BE2C (cell line): ENCODE data around the gene GIT2.

Experiments
- DNase-seq: peaks from one replicate; pipeline ENCODE4 v3.0.0-alpha.2; 2020
- H3K27me3 ChIP-seq: fragments of 250-450 bp; sonication (Bioruptor Pico); 2 replicates; pipeline ENCODE4 v1.5.1; 2020; ENCODE audit warnings: mild to moderate bottlenecking
- H3K36me3 ChIP-seq: fragments of 250-450 bp; sonication (Bioruptor Pico); 2 replicates; pipeline ENCODE4 v1.5.1; 2020; ENCODE audit warnings: mild to moderate bottlenecking
- H3K4me1 ChIP-seq: fragments of 250-450 bp; sonication (Bioruptor Pico); 2 replicates; pipeline ENCODE4 v1.5.1; 2020
- H3K4me3 ChIP-seq: 2 replicates; pipeline ENCODE4 v1.5.1; 2011; ENCODE audit warnings: low read depth, low read length
- H3K9me3 ChIP-seq: fragments of 250-450 bp; sonication (Bioruptor Pico); 2 replicates; pipeline ENCODE4 v1.5.1; 2020
- TF ChIP-seq, protein P1 (sequence below): IDR thresholded peaks from 2 replicates; pipeline ENCODE4 v1.5.1; 2012; ENCODE audit warnings: mild to moderate bottlenecking, low read depth, low read length

GIT2 gene

GRCh38 chr12:109994401-109995175, 1.6 kb downstream of the GIT2 start:
- Histone ChIP-seq H3K4me1 (no peaks in the 10 kb centered on the region), H3K9me3 (no peaks in the 10 kb centered on the region), H3K27me3 (no peaks in the 10 kb centered on the region), H3K4me3 (peak overlapping the region; percentile 93), H3K36me3 (no peaks in the 10 kb centered on the region)
- TF ChIP-seq, protein P1, sequence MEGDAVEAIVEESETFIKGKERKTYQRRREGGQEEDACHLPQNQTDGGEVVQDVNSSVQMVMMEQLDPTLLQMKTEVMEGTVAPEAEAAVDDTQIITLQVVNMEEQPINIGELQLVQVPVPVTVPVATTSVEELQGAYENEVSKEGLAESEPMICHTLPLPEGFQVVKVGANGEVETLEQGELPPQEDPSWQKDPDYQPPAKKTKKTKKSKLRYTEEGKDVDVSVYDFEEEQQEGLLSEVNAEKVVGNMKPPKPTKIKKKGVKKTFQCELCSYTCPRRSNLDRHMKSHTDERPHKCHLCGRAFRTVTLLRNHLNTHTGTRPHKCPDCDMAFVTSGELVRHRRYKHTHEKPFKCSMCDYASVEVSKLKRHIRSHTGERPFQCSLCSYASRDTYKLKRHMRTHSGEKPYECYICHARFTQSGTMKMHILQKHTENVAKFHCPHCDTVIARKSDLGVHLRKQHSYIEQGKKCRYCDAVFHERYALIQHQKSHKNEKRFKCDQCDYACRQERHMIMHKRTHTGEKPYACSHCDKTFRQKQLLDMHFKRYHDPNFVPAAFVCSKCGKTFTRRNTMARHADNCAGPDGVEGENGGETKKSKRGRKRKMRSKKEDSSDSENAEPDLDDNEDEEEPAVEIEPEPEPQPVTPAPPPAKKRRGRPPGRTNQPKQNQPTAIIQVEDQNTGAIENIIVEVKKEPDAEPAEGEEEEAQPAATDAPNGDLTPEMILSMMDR = no peak
- no peak for DNase-seq

DNA sequence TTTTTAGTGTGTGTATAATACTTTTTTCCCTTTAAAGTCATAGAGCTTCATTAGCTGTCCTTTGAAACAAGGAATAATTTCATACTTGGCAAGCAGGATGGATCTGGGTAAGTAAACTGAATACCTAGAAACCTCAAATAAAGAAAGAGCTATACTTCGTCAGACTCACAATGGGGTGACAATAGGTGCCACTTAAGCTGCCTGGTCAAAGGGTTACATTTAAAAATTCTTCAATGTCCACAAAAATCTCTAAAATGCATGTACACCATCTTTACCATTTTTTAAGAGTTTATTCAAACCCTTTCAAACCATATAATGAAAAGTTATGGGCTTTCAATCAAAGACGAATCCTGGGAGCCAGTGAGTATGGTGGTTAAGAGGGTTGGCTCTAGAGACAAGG, 3.1 kb downstream of the GIT2 start:
- Histone ChIP-seq H3K4me3 (no peak overlapping the region), H3K9me3 (no peaks in the 10 kb centered on the region), H3K36me3 (peaks cover 3% of the 10 kb centered on the region; the same call in 1 of the 2 replicates), H3K27me3 (no peaks in the 10 kb centered on the region), H3K4me1 (no peaks in the 10 kb centered on the region)
- DNase-seq = no peak
- TF ChIP-seq, protein P1 = no peak

DNA sequence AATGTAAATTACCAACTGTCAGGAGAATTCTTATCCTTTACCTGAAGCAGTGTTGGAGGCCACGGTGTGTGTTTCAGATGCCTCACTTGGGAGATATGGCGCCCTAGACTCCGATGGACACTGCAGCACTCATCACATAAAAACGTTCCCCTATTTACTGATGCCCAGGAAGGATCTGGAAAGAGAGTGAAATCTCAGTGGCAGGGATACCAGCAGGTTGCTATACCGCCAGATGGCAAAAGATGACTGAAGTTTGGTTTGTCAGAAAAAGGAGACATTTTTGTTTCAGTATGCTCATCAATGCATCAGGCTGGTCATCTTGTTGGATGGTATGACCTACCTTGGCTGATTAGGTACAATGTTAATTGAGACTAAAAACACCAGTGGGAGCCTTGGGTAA, 4.6 kb downstream of the GIT2 start:
- Histone ChIP-seq H3K4me1 (no peaks in the 10 kb centered on the region), H3K9me3 (no peaks in the 10 kb centered on the region), H3K4me3 (no peak overlapping the region), H3K36me3 (peaks cover 11% of the 10 kb centered on the region), H3K27me3 (no peaks in the 10 kb centered on the region)
- no peak for DNase-seq
- TF ChIP-seq, protein P1 = no peak

DNA sequence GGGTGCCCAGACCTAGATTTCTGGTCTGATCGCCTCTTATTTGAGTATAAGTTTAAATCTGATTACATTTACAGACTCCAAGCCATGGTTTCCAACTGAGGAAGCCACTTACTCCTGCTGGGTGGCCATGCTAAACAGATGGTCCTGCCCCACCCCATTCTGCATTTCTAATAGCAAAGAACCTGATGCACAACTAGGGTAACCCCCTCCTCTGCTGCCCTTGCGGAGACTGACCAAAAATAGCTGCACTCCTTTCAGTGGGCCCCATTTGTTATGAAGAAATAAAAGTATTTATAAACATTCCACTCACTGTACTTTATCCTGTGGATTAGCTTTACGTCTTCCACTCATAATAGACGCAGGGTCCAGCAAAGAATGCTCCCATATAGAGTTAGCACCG, 6.8 kb downstream of the GIT2 start:
- Histone ChIP-seq H3K4me3 (no peak overlapping the region), H3K4me1 (no peaks in the 10 kb centered on the region), H3K36me3 (peaks cover 11% of the 10 kb centered on the region), H3K27me3 (no peaks in the 10 kb centered on the region), H3K9me3 (no peaks in the 10 kb centered on the region)
- DNase-seq = no peak
- TF ChIP-seq, protein P1 = no peak

DNA sequence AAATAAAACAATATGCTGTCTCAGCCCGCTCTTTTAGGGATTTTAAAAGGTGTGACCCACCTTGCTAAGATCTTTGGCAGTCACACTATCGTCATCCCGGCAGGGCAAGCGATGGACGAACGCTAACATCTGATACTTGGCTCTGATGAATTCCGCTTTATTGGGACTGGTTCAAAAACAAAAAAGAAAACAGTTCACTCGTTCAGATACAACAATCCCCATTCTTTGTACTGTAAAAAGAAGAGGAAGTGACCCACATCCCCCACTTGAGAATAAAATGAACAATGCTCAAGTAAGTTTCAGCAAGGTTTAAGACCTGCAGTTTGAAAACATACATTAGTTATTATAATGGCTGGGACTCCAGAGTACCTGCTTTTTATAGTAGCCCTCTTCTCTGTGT, 7.3 kb downstream of the GIT2 start:
- no peak overlapping the region for H3K4me3 ChIP-seq
- H3K36me3 ChIP-seq = peaks cover 13% of the 10 kb centered on the region
- H3K4me1 ChIP-seq = no peaks in the 10 kb centered on the region
- no peak for DNase-seq
- H3K9me3 ChIP-seq = no peaks in the 10 kb centered on the region
- H3K27me3 ChIP-seq = no peaks in the 10 kb centered on the region
- TF ChIP-seq, protein P1 = no peak

GRCh38 chr12:109988274-109988673, 7.9 kb downstream of the GIT2 start:
- no peaks in the 10 kb centered on the region for H3K9me3 ChIP-seq
- H3K4me1 ChIP-seq = no peaks in the 10 kb centered on the region
- DNase-seq = no peak
- H3K4me3 ChIP-seq = no peak overlapping the region
- no peaks in the 10 kb centered on the region for H3K27me3 ChIP-seq
- TF ChIP-seq, protein P1 = no peak
- H3K36me3 ChIP-seq = peaks cover 19% of the 10 kb centered on the region
